Neuronal stem cell (in vitro differentiated cells): Measurements from ENCODE around the gene NARS2.

ENCODE experiments used
- DNase-seq: peaks from one replicate; pipeline ENCODE4 v3.0.0-alpha.2; 2013; ENCODE audit warnings: low spot score
- H2AFZ ChIP-seq: one replicate; pipeline ENCODE4 v1.6.1; 2013; ENCODE audit warnings: mild to moderate bottlenecking, low read length, inconsistent platforms
- H2AK5ac ChIP-seq: 2 replicates; pipeline ENCODE4 v1.6.1; 2013; ENCODE audit warnings: low read depth, mild to moderate bottlenecking, inconsistent platforms, low read length, moderate library complexity, mixed read lengths
- H2BK120ac ChIP-seq: 2 replicates; pipeline ENCODE4 v1.6.1; 2013; ENCODE audit warnings: low read depth, mild to moderate bottlenecking, inconsistent platforms, low read length, moderate library complexity, mixed read lengths
- H2BK12ac ChIP-seq: one replicate; pipeline ENCODE4 v1.6.1; 2013; ENCODE audit warnings: low read length, inconsistent platforms
- H2BK15ac ChIP-seq: 2 replicates; pipeline ENCODE4 v1.6.1; 2013; ENCODE audit warnings: mild to moderate bottlenecking, low read length, inconsistent platforms, mixed read lengths
- H2BK5ac ChIP-seq: one replicate; pipeline ENCODE4 v1.6.1; 2013; ENCODE audit warnings: inconsistent platforms, mild to moderate bottlenecking, low read length, moderate library complexity
- H3K14ac ChIP-seq: one replicate; pipeline ENCODE4 v1.6.1; 2013; ENCODE audit warnings: low read length, inconsistent platforms
- H3K18ac ChIP-seq: 2 replicates; pipeline ENCODE4 v1.6.1; 2013; ENCODE audit warnings: low read length, inconsistent platforms
- H3K23ac ChIP-seq: 2 replicates; pipeline ENCODE4 v1.6.1; 2013; ENCODE audit warnings: low read depth, mild to moderate bottlenecking, mixed read lengths, low read length, inconsistent platforms; ENCODE audit not compliant: poor library complexity
- H3K27ac ChIP-seq: replicated peaks from 3 replicates; pipeline ENCODE4 v1.5.1; 2013; ENCODE audit warnings: low read length, inconsistent platforms
- H3K27me3 ChIP-seq, 3 experiments: 2 replicates each; pipeline ENCODE4 v1.6.1; 2013; ENCODE audit warnings: low read length in 3 of 3, mild to moderate bottlenecking in 2 of 3, inconsistent platforms in 1 of 3, low read depth in 1 of 3, mixed read lengths in 1 of 3, moderate library complexity in 1 of 3; ENCODE audit not compliant: control insufficient read depth in 3 of 3, insufficient read depth in 3 of 3
- H3K36me3 ChIP-seq, 2 donors: replicated peaks in 1 of 2; 2 replicates each; pipeline ENCODE4 v1.6.1; 2013; ENCODE audit warnings: low read length in 2 of 2; ENCODE audit not compliant: control insufficient read depth in 2 of 2, insufficient read depth in 2 of 2
- H3K4ac ChIP-seq: 2 replicates; pipeline ENCODE4 v1.6.1; 2013; ENCODE audit warnings: inconsistent platforms, mild to moderate bottlenecking, low read length, moderate library complexity
- H3K4me1 ChIP-seq, 2 donors: 1 replicate in 1 of 2; 2 replicates in 1 of 2; pipeline ENCODE4 v1.6.1; 2013; ENCODE audit warnings: low read length in 2 of 2, low read depth in 1 of 2; ENCODE audit not compliant: control insufficient read depth in 2 of 2, insufficient read depth in 1 of 2
- H3K4me2 ChIP-seq: one replicate; pipeline ENCODE4 v1.6.1; 2013; ENCODE audit warnings: mild to moderate bottlenecking, low read length, inconsistent platforms; ENCODE audit not compliant: insufficient read depth, poor library complexity, severe bottlenecking
- H3K4me3 ChIP-seq, 2 donors: 2 replicates each; pipeline ENCODE4 v1.5.1; 2013; ENCODE audit warnings: low read length in 2 of 2, mild to moderate bottlenecking in 2 of 2, inconsistent platforms in 1 of 2, moderate library complexity in 1 of 2
- H3K79me1 ChIP-seq: one replicate; pipeline ENCODE4 v1.6.1; 2013; ENCODE audit warnings: low read depth, mild to moderate bottlenecking, inconsistent platforms, low read length, moderate library complexity
- H3K9ac ChIP-seq: one replicate; pipeline ENCODE4 v1.6.1; 2013; ENCODE audit warnings: mild to moderate bottlenecking, low read depth, low read length, inconsistent platforms; ENCODE audit not compliant: poor library complexity
- H3K9me3 ChIP-seq, 2 donors: replicated peaks in 1 of 2; 2 replicates each; pipeline versions ENCODE3 to v1.6.1; 2013; ENCODE audit warnings: low read length in 2 of 2, mild to moderate bottlenecking in 2 of 2, inconsistent platforms in 1 of 2, low read depth in 1 of 2, mixed read lengths in 1 of 2, moderate library complexity in 1 of 2; ENCODE audit not compliant: control insufficient read depth in 2 of 2, insufficient read depth in 1 of 2
- H4K8ac ChIP-seq: one replicate; pipeline ENCODE4 v1.6.1; 2013; ENCODE audit warnings: low read depth, mild to moderate bottlenecking, inconsistent platforms, low read length, moderate library complexity
- H4K91ac ChIP-seq: one replicate; pipeline ENCODE4 v1.6.1; 2013; ENCODE audit warnings: low read length, low read depth, mild to moderate bottlenecking, inconsistent platforms; ENCODE audit not compliant: poor library complexity
- WGBS, 2 donors: extraction: QIAGEN DNeasy Blood & Tissue Kit; methylation state at CpG; one replicate each; pipeline ENCODE4 v1.1.7; 2013; ENCODE audit warnings: missing lambda C conversion rate in 2 of 2, mixed read lengths in 1 of 2; ENCODE audit not compliant: insufficient read length in 2 of 2, insufficient replicate concordance in 1 of 2; ENCODE audit errors: extremely low coverage in 2 of 2; 5-methylcytosine and 5-hydroxymethylcytosine counted together

Gene NARS2

DNA sequence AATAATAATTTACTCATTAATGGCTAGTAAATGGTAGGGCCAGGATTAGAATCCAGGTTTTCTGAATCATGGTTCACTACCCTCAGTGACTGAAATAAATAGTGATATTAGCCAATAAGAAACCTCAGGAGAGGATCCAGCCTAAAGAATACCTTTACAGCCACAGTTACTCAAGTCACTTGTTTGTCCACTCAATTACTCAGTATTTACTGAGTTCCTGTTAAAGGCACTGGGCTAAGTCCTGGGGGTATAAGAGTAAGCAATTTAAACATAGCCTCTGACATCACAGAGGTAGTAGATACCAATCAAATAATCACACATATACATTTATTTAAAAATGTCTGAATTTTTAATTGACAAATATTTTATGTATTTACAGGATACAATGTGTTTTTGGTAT, 100.2 kb downstream of the NARS2 start:
- H2BK120ac ChIP-seq = no peak overlapping the region
- H3K9me3 ChIP-seq = no peaks in the 10 kb centered on the region
- no peak overlapping the region for H3K9ac ChIP-seq
- H3K14ac ChIP-seq = no peak overlapping the region
- H4K91ac ChIP-seq = no peak overlapping the region
- no peak for DNase-seq
- H3K79me1 ChIP-seq = no peaks in the 10 kb centered on the region
- no peak overlapping the region for H3K18ac ChIP-seq
- H2BK15ac ChIP-seq = no peak overlapping the region
- H2BK5ac ChIP-seq = no peak overlapping the region
- no peak overlapping the region for H2AK5ac ChIP-seq
- H3K4me3 ChIP-seq = no peak overlapping the region
- no peak overlapping the region for H3K4ac ChIP-seq
- no peaks in the 10 kb centered on the region for H3K27me3 ChIP-seq
- H2BK12ac ChIP-seq = no peak overlapping the region
- H3K4me1 ChIP-seq = peaks cover 5 to 8% of the 10 kb centered on the region in 2 donors
- H2AFZ ChIP-seq = no peak overlapping the region
- H3K23ac ChIP-seq = no peak overlapping the region
- no peak overlapping the region for H4K8ac ChIP-seq
- no peak overlapping the region for H3K27ac ChIP-seq
- no peak overlapping the region for H3K4me2 ChIP-seq
- H3K36me3 ChIP-seq = peaks cover 0 to 31% of the 10 kb centered on the region in 2 donors

DNA sequence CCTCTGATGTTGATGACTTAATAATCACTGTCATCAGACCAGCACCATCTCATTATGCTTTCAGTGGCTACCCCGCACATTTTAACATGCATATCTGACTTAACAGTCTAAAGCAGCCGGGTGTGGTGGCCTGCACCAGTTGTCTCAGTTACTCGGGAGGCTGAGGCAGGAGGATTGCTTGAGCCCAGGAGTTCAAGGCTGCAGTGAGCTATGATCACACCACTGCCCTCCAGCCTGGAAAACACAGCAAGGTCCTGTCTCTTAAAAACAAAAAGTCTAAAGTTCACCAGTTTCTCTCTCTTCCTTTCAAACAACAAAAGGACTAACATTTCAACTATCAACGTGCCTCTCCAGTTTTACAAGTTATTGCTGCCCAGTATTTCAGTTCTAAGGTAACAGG, 101.8 kb downstream of the NARS2 start:
- Histone ChIP-seq H2BK120ac (no peak overlapping the region), H2BK12ac (no peak overlapping the region), H3K27ac (no peak overlapping the region), H3K27me3 (no peaks in the 10 kb centered on the region), H3K9me3 (no peaks in the 10 kb centered on the region), H3K4ac (no peak overlapping the region), H2AK5ac (no peak overlapping the region), H4K8ac (no peak overlapping the region), H3K4me1 (peaks cover 5 to 13% of the 10 kb centered on the region in 2 donors), H3K23ac (no peak overlapping the region), H3K36me3 (peaks cover 0 to 21% of the 10 kb centered on the region in 2 donors), H3K14ac (no peak overlapping the region), H3K9ac (no peak overlapping the region), H3K4me3 (no peak overlapping the region), H3K18ac (no peak overlapping the region), H3K79me1 (no peaks in the 10 kb centered on the region), H3K4me2 (no peak overlapping the region), H4K91ac (no peak overlapping the region), H2AFZ (no peak overlapping the region), H2BK15ac (no peak overlapping the region), H2BK5ac (no peak overlapping the region)
- WGBS, 2 donors = no CpG with 5 or more reads among the region's 4 CpGs
- DNase-seq = no peak

DNA sequence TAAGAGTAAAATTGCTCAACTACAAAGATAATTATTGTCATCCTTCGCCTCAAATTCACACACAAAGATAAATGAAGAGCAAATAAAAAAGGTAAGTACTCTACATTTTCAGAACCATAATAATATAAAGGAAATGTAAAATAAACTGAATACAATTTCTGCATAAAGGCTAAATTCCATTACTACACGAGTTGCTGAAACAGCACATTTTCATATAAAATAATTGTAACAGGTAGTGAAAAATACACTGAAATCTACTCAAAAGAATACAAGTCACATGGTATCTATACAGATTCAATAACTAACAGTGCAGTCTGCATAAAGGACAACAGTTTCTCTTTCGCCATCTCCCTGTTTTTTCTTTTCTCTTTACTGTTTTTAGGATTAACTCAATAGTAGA, 102.3 kb downstream of the NARS2 start:
- H3K27ac ChIP-seq = no peak overlapping the region
- H2BK120ac ChIP-seq = no peak overlapping the region
- H3K27me3 ChIP-seq = no peaks in the 10 kb centered on the region
- H3K9ac ChIP-seq = no peak overlapping the region
- H3K4me3 ChIP-seq = no peak overlapping the region
- H3K14ac ChIP-seq = no peak overlapping the region
- no peak overlapping the region for H3K18ac ChIP-seq
- DNase-seq = no peak
- no peaks in the 10 kb centered on the region for H3K79me1 ChIP-seq
- no CpG with 5 or more reads among the region's 3 CpGs for WGBS, 2 donors
- H3K36me3 ChIP-seq = peaks cover 0 to 21% of the 10 kb centered on the region in 2 donors
- H3K23ac ChIP-seq = no peak overlapping the region
- H4K91ac ChIP-seq = no peak overlapping the region
- no peak overlapping the region for H4K8ac ChIP-seq
- no peak overlapping the region for H3K4me2 ChIP-seq
- H2BK5ac ChIP-seq = no peak overlapping the region
- H3K4ac ChIP-seq = no peak overlapping the region
- H2AK5ac ChIP-seq = no peak overlapping the region
- H2BK15ac ChIP-seq = no peak overlapping the region
- H2AFZ ChIP-seq = no peak overlapping the region
- H2BK12ac ChIP-seq = no peak overlapping the region
- no peaks in the 10 kb centered on the region for H3K9me3 ChIP-seq
- peaks cover 4 to 13% of the 10 kb centered on the region in 2 donors for H3K4me1 ChIP-seq

DNA sequence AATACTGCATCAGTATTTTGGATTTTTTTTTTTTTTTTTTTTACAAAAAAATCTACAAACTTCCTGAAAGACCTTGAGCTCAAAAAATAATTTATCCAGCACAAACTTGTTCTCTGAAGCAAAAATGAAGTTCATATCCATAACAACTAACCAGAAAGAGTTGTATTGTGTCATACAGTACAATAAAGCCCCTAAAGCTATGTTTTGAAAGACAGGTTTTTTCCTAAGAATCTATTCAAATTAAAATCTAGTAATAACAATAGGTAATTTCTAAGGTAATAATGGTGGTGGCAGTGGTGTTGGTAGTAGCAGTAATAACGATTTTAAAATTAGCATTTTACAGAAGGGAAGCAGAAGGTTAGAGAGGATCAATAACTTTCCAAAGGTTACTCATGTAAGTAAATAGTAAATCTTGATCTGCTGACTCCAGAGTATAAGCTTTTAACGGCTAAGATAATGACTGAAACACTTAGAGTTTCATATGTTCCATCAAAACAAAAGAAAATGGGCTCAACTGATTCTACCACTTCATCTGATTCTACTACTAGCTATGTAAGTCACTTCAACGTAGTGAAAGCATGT, 103.7 kb downstream of the NARS2 start:
- Histone ChIP-seq H3K9ac (no peak overlapping the region), H3K14ac (no peak overlapping the region), H2BK5ac (no peak overlapping the region), H3K4me2 (no peak overlapping the region), H3K79me1 (no peaks in the 10 kb centered on the region), H3K4ac (no peak overlapping the region), H2BK15ac (no peak overlapping the region), H3K36me3 (peaks cover under 1 to 15% of the 10 kb centered on the region in 2 donors), H3K4me1 (peaks cover under 1 to 13% of the 10 kb centered on the region in 2 donors), H3K23ac (no peak overlapping the region), H3K18ac (no peak overlapping the region), H3K9me3 (no peaks in the 10 kb centered on the region), H2AK5ac (no peak overlapping the region), H3K4me3 (no peak overlapping the region), H2AFZ (no peak overlapping the region), H2BK120ac (no peak overlapping the region), H3K27me3 (no peaks in the 10 kb centered on the region), H3K27ac (no peak overlapping the region), H2BK12ac (no peak overlapping the region), H4K8ac (no peak overlapping the region), H4K91ac (no peak overlapping the region)
- no peak for DNase-seq
- no CpG with 5 or more reads among the region's 3 CpGs for WGBS, 2 donors
